ENCODE measurements around the gene BYSL.

DNA sequence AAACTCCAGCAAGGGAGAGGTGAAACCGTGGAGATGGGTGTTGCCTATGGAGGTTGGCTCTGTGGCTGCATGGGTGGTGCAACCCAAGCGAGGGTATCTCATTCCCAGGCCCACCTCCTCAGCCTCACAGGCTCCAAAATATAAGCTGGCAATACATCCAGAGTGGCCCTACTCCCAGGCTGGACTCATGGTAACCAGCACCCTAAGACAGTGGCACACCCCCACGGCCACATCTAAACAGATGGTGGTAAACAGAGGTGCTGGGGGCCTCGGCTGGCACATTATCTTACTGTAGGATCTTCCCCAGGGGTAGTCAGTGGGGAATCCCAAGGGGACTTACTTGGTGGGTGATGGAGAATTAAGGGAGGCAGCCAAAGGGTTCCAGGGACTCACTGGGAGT, 54.0 kb downstream of the BYSL start:
- TF ChIP-seq CTCF (conservative IDR thresholded peaks at IDR 0.05; ENCODE audit: low read depth, low read length) (no peak), EZH2phosphoT487 (IDR thresholded peaks at IDR 0.05; ENCODE audit: borderline replicate concordance, low read length) (no peak), EZH2 (IDR thresholded peaks at IDR 0.05; ENCODE audit: low read length, unreplicated experiment) (no peak)

All from PC-3 (cell line).